ENCODE data around the gene LRRC32. TPM values are rescaled to one million over a fixed set of nuclear protein-coding genes. Genes with fewer than 3 reads are reported as not detected.

Gene LRRC32
- total and polyA plus RNA-seq, 9 of the 15 experiments (the other 6 are each of a cell fraction or from before 2014, with no cell fraction given), result 0.10 to 0.50 (median 0.19) TPM; not detected in 5

DNA sequence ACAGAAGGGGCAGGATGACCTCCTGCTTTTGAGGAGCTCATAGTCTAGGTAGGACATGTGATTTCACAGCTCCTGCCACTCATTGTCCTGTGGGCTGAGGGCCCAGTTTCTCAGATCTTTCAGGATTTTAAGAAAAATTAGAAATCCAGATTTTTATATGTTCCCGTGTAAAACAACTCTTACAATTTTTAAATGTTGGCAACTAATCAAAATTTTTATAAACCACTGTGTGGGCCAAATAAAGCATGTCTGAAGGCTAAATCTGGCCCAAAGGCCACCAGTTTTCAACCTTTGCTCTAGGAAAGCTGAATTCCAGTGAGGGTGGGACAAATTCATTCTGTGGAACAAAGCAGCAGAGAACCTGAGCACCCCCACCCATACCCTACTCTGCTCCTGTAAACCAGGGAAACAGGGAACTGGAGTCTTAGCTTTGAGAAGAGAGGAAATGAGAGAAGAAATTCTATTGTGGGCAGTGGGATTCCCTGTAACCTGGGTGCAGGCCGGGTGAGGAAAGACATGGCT lies 20.6 kb downstream of the LRRC32 start (continued):
- TF ChIP-seq POLR3A (IDR thresholded peaks at IDR 0.05; ENCODE audit: borderline replicate concordance, extremely low read depth, insufficient read depth, insufficient read length) (no peak), MXI1 (IDR thresholded peaks at IDR 0.05; ENCODE audit: low read depth, low read length) (no peak), ZNF354B (CRISPR knock-in tag; IDR thresholded peaks at IDR 0.05) (no peak), JUN (IDR thresholded peaks at IDR 0.05; ENCODE audit: borderline replicate concordance, low read depth, low read length) (no peak), JUN (CRISPR knock-in tag; IDR thresholded peaks at IDR 0.05; ENCODE audit: borderline replicate concordance) (no peak), NFATC3 (IDR thresholded peaks at IDR 0.05) (no peak), DDX20 (tag; IDR thresholded peaks at IDR 0.05; ENCODE audit: low read depth) (no peak), ZNF507 (tag; conservative IDR thresholded peaks at IDR 0.05) (no peak)

DNA sequence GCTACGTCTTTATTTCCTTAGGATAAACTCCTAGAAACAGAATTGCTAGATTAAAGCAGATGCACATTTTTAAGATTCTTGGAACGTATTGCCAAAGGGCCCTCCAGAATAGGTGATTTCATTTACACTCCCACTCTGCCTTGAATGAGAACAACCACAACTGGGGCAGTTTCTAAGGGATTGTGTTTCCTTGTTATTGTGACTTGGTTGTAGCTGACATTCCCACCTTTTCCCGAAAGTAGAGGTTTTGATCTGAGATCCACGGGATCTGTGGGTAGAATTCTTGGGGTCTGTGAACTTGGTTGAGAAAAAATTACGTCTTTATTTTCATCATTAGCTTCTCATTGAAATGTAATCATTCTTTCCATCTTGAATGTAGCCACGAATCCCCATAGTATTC lies 21.5 kb downstream of the LRRC32 start:
- H3K79me2 ChIP-seq (ENCODE audit: control insufficient read depth, insufficient read depth, low read length), result no peaks in the 10 kb centered on the region
- H3K27me3 ChIP-seq (ENCODE audit: control insufficient read depth in 2 of 2, insufficient read depth in 2 of 2, low read length in 2 of 2), result peaks cover 10 to 11% of the 10 kb centered on the region in 2 experiments; a peak in 2 of 5 replicates
- no peak overlapping the region for H3K9ac ChIP-seq (ENCODE audit: insufficient read depth in 1 of 2, low read depth in 2 of 2, low read length in 2 of 2)
- no peaks in the 10 kb centered on the region; the same call in 1 of the 2 replicates for H3K9me3 ChIP-seq (replicated peaks; ENCODE audit: control insufficient read depth, insufficient read depth, low read depth, low read length)
- 0 out of 2 replicates have a peak overlapping the region, but pooled peaks have one; percentile 2 for H2AFZ ChIP-seq (ENCODE audit: low read depth, low read length)
- ATAC-seq, result no peak
- no TSS peak for BruUV-seq (replicated peaks)
- intact Hi-C loops (cut with micrococcal nuclease), result no loop called here
- no peak for DNase-seq (ENCODE audit: extremely low read depth in 1 of 4, low spot score in 3 of 4)
- ChIA-PET CTCF (ENCODE audit: low intra/inter-chr PET ratio) (no interaction called here), POLR2A (no interaction called here)
- H3K4me3 ChIP-seq, result no peak overlapping the region
- no peaks in the 10 kb centered on the region for H3K36me3 ChIP-seq (ENCODE audit: control insufficient read depth, insufficient read depth, low read length)
- 1% methylated on average over 6 of the region's 6 CpGs for WGBS (ENCODE audit: insufficient coverage, low coverage, missing lambda C conversion rate)
- no peak for TF ChIP-seq TEAD2 (tag; IDR thresholded peaks at IDR 0.05)
- TF ChIP-seq HMGXB4 (CRISPR knock-in tag; IDR thresholded peaks at IDR 0.05), result no peak
- no peak for TF ChIP-seq SNAPC5 (CRISPR knock-in tag; IDR thresholded peaks at IDR 0.05)
- no peak for TF ChIP-seq U2AF1 (optimal IDR thresholded peaks at IDR 0.05; ENCODE audit: low read depth, low read length)
- TF ChIP-seq ZNF277 (CRISPR knock-in tag; IDR thresholded peaks at IDR 0.05; ENCODE audit: borderline replicate concordance), result no peak
- TF ChIP-seq RFX5 (IDR thresholded peaks at IDR 0.05; ENCODE audit: low read depth, low read length), result no peak
- no peak for TF ChIP-seq NFIX (CRISPR knock-in tag; IDR thresholded peaks at IDR 0.05; ENCODE audit: low read depth)
- no peak for TF ChIP-seq SRSF7 (optimal IDR thresholded peaks at IDR 0.05; ENCODE audit: low read depth, low read length)
- TF ChIP-seq HSF4 (CRISPR knock-in tag; IDR thresholded peaks at IDR 0.05; ENCODE audit: borderline replicate concordance), result no peak
- no peak for TF ChIP-seq CC2D1A (IDR thresholded peaks at IDR 0.05)
- H3K4me2 ChIP-seq (ENCODE audit: insufficient read depth, low read length), result no peak overlapping the region
- peaks cover 2 to 7% of the 10 kb centered on the region in 2 experiments; a peak in 3 of 5 replicates for H3K4me1 ChIP-seq (replicated peaks in 1 of 2; ENCODE audit: control insufficient read depth in 2 of 2, insufficient read depth in 2 of 2, low read length in 2 of 2)
- no peak for FAIRE-seq
- no peak overlapping the region for H3K27ac ChIP-seq (ENCODE audit: extremely low read depth, low read depth, low read length)
- H4K20me1 ChIP-seq (replicated peaks; ENCODE audit: control insufficient read depth, insufficient read depth, low read length), result no peaks in the 10 kb centered on the region
- no peaks in the 10 kb centered on the region for H3K9me1 ChIP-seq (ENCODE audit: control insufficient read depth, insufficient read depth, low read length)
- in situ Hi-C loops (cut with MboI), result no loop called here
